H1 (cell line): ENCODE data around the gene SLC32A1.

Source experiments
- CTCF ChIP-seq, 3 experiments: IDR thresholded peaks; 1 replicate in 2 of 3; 2 replicates in 1 of 3; pipeline versions ENCODE4 v1.5.1 to v1.6.1; 2011; ENCODE audit warnings: low read length in 3 of 3, mild to moderate bottlenecking in 3 of 3, inconsistent platforms in 2 of 3, low read depth in 1 of 3, moderate library complexity in 1 of 3; ENCODE audit not compliant: insufficient read depth in 1 of 3; ENCODE audit errors: control extremely low read depth in 1 of 3
- POLR2A ChIP-seq, 2 experiments: IDR thresholded peaks; 1 replicate in 1 of 2; 2 replicates in 1 of 2; pipeline ENCODE4 v1.6.1; 2011; ENCODE audit warnings: low read depth in 2 of 2, low read length in 2 of 2, mild to moderate bottlenecking in 2 of 2; ENCODE audit errors: control extremely low read depth in 1 of 2

- TF ChIP-seq POLR2A (IDR thresholded peaks at IDR 0.05; ENCODE audit: control extremely low read depth in 1 of 2, low read depth in 2 of 2, low read length in 2 of 2) (no peak), CTCF (IDR thresholded peaks at IDR 0.05; ENCODE audit: control extremely low read depth in 1 of 3, insufficient read depth in 1 of 3, low read depth in 1 of 3, low read length in 3 of 3) (no peak)
Observed at GRCh38 chr20:38674765-38675133, 49.5 kb upstream of the SLC32A1 start.
